Measurements from ENCODE around the gene MAMDC4. TPM values are rescaled to one million over a fixed set of nuclear protein-coding genes. Genes with fewer than 3 reads are reported as not detected.

MAMDC4 gene
- total and polyA plus RNA-seq, 2 of the 13 experiments (the other 11 are each of a cell fraction or from before 2014, with no cell fraction given) = 6.0 to 6.8 TPM

DNA sequence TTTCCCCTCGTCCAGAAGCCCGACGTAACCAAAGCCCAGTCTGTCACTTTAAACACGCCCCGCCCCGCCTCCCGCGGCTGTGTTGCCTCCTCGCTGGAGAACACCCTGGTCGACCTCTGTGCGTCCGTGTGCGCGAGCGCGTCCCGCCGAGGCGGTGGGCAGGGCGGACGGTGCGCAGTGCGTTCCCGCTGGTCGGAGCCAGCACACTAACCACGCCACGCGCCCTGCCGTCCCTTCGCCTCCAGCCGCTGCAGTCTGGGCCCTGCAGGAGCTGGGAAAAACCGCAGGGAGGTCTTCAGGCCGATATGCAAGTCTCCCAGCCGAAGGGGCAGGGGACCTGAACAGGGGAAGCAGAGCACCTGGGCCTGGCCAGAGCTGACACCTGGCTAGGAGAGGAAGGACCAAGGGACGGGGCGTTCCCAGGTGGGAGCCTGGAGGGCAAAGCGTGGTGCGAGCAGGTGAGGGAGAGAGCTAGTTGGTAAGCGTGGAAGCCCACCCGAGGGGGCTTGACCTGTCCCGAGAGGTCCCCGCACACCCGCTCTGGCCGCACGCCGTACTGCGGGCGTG lies 4.2 kb upstream of the MAMDC4 start (continued):
- TF ChIP-seq BHLHE40 (IDR thresholded peaks at IDR 0.05; ENCODE audit: low read length) (no peak), TAF1 (CRISPR knock-in tag; IDR thresholded peaks at IDR 0.05) (peak; percentile 86), ZNF160 (CRISPR knock-in tag; IDR thresholded peaks at IDR 0.05) (peak; percentile 66; the same call in 1 of the 2 replicates), KDM3A (CRISPR knock-in tag; IDR thresholded peaks at IDR 0.05; ENCODE audit: low read depth) (peak; percentile 71; the same call in 1 of the 2 replicates), KAT2B (IDR thresholded peaks at IDR 0.05; ENCODE audit: borderline replicate concordance, low read depth, low read length) (no peak), REPIN1 (CRISPR knock-in tag; IDR thresholded peaks at IDR 0.05; ENCODE audit: borderline replicate concordance, low read depth) (peak; percentile 35; the same call in 1 of the 2 replicates), SIN3A (IDR thresholded peaks at IDR 0.05; ENCODE audit: borderline replicate concordance, low read depth, low read length) (0 out of 2 replicates have a peak, but pooled peaks have one; percentile 22), ZSCAN20 (CRISPR knock-in tag; IDR thresholded peaks at IDR 0.05; ENCODE audit: borderline replicate concordance) (no peak), ZNF326 (CRISPR knock-in tag; IDR thresholded peaks at IDR 0.05; ENCODE audit: borderline replicate concordance) (0 out of 2 replicates have a peak, but pooled peaks have one; percentile 43), PHF5A (CRISPR knock-in tag; IDR thresholded peaks at IDR 0.05; ENCODE audit: low read depth, unreplicated experiment) (no peak), ZC3H13 (CRISPR knock-in tag; IDR thresholded peaks at IDR 0.05) (peak; percentile 99), SALL1 (CRISPR knock-in tag; IDR thresholded peaks at IDR 0.05) (peak; percentile 52; the same call in 1 of the 2 replicates), KDM2A (CRISPR knock-in tag; IDR thresholded peaks at IDR 0.05; ENCODE audit: borderline replicate concordance, low read depth) (peak; percentile 94), ZNF225 (CRISPR knock-in tag; IDR thresholded peaks at IDR 0.05) (0 out of 2 replicates have a peak, but pooled peaks have one; percentile 25), GATAD2A (CRISPR knock-in tag; IDR thresholded peaks at IDR 0.05) (no peak; the same call in 1 of the 2 replicates), KLF9 (CRISPR knock-in tag; IDR thresholded peaks at IDR 0.05; ENCODE audit: low read depth) (no peak), MED8 (CRISPR knock-in tag; IDR thresholded peaks at IDR 0.05; ENCODE audit: insufficient replicate concordance) (peak; percentile 72), ZSCAN12 (CRISPR knock-in tag; IDR thresholded peaks at IDR 0.05) (no peak), SMARCE1 (IDR thresholded peaks at IDR 0.05; ENCODE audit: borderline replicate concordance) (no peak), PAX8 (CRISPR knock-in tag; IDR thresholded peaks at IDR 0.05; ENCODE audit: borderline replicate concordance) (no peak), JUNB (CRISPR knock-in tag; IDR thresholded peaks at IDR 0.05; ENCODE audit: borderline replicate concordance) (no peak)
- TF ChIP-seq, protein P1, sequence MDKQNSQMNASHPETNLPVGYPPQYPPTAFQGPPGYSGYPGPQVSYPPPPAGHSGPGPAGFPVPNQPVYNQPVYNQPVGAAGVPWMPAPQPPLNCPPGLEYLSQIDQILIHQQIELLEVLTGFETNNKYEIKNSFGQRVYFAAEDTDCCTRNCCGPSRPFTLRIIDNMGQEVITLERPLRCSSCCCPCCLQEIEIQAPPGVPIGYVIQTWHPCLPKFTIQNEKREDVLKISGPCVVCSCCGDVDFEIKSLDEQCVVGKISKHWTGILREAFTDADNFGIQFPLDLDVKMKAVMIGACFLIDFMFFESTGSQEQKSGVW (CRISPR knock-in tag; IDR thresholded peaks at IDR 0.05; ENCODE audit: borderline replicate concordance) = no peak
- TF ChIP-seq, protein P2, sequence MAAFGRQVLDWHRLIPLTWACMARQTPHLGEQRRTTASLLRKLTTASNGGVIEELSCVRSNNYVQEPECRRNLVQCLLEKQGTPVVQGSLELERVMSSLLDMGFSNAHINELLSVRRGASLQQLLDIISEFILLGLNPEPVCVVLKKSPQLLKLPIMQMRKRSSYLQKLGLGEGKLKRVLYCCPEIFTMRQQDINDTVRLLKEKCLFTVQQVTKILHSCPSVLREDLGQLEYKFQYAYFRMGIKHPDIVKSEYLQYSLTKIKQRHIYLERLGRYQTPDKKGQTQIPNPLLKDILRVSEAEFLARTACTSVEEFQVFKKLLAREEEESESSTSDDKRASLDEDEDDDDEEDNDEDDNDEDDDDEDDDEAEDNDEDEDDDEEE (CRISPR knock-in tag; IDR thresholded peaks at IDR 0.05) = peak; percentile 71
- TF ChIP-seq, protein P3, sequence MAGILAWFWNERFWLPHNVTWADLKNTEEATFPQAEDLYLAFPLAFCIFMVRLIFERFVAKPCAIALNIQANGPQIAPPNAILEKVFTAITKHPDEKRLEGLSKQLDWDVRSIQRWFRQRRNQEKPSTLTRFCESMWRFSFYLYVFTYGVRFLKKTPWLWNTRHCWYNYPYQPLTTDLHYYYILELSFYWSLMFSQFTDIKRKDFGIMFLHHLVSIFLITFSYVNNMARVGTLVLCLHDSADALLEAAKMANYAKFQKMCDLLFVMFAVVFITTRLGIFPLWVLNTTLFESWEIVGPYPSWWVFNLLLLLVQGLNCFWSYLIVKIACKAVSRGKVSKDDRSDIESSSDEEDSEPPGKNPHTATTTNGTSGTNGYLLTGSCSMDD (CRISPR knock-in tag; IDR thresholded peaks at IDR 0.05) = no peak
- TF ChIP-seq, protein P4, sequence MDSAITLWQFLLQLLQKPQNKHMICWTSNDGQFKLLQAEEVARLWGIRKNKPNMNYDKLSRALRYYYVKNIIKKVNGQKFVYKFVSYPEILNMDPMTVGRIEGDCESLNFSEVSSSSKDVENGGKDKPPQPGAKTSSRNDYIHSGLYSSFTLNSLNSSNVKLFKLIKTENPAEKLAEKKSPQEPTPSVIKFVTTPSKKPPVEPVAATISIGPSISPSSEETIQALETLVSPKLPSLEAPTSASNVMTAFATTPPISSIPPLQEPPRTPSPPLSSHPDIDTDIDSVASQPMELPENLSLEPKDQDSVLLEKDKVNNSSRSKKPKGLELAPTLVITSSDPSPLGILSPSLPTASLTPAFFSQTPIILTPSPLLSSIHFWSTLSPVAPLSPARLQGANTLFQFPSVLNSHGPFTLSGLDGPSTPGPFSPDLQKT (CRISPR knock-in tag; IDR thresholded peaks at IDR 0.05; ENCODE audit: borderline replicate concordance) = no peak
- TF ChIP-seq, protein P5, sequence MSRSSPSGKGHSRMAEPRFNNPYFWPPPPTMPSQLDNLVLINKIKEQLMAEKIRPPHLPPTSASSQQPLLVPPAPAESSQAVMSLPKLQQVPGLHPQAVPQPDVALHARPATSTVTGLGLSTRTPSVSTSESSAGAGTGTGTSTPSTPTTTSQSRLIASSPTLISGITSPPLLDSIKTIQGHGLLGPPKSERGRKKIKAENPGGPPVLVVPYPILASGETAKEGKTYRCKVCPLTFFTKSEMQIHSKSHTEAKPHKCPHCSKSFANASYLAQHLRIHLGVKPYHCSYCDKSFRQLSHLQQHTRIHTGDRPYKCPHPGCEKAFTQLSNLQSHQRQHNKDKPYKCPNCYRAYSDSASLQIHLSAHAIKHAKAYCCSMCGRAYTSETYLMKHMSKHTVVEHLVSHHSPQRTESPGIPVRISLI (CRISPR knock-in tag; IDR thresholded peaks at IDR 0.05; ENCODE audit: borderline replicate concordance) = no peak
